Smooth muscle cell (in vitro differentiated cells): ENCODE results near the gene MLLT3. TPM values are rescaled to one million over a fixed set of nuclear protein-coding genes. Genes with fewer than 3 reads are reported as not detected.

ENCODE experiments used
- DNase-seq: peaks from one replicate; lab custom pipeline; 2025; ENCODE audit not compliant: unreplicated experiment; lab: John Stamatoyannopoulos, UW
- H2AFZ ChIP-seq: fragments of 200-600 bp; sonication (generic); 2 replicates; pipeline ENCODE4 v1.6.0; 2016; ENCODE audit warnings: antibody characterized with exemption, low read depth, mild to moderate bottlenecking
- H3F3A ChIP-seq: fragments of 200-600 bp; sonication (generic); 2 replicates; pipeline ENCODE4 v1.6.0; 2017; ENCODE audit warnings: antibody characterized with exemption, low read depth
- H3K27ac ChIP-seq: fragments of 200-600 bp; sonication (generic); 2 replicates; pipeline ENCODE4 v1.5.1; 2016; ENCODE audit warnings: low read depth, mild to moderate bottlenecking
- H3K27me3 ChIP-seq: fragments of 200-600 bp; sonication (generic); 2 replicates; pipeline ENCODE4 v1.6.1; 2016; ENCODE audit warnings: low read depth, mild to moderate bottlenecking
- H3K36me3 ChIP-seq: fragments of 200-600 bp; sonication (generic); 2 replicates; pipeline ENCODE4 v1.5.1; 2016; ENCODE audit warnings: low read depth
- H3K4me1 ChIP-seq: fragments of 200-600 bp; sonication (generic); 2 replicates; pipeline ENCODE4 v1.5.1; 2016; ENCODE audit warnings: low read depth
- H3K4me2 ChIP-seq: fragments of 200-600 bp; sonication (generic); 2 replicates; pipeline ENCODE4 v1.6.0; 2016; ENCODE audit warnings: mild to moderate bottlenecking
- H3K4me3 ChIP-seq: fragments of 200-600 bp; sonication (generic); 2 replicates; pipeline ENCODE4 v1.5.1; 2016; ENCODE audit warnings: mild to moderate bottlenecking
- H3K79me2 ChIP-seq: fragments of 200-600 bp; sonication (generic); 2 replicates; pipeline ENCODE4 v1.6.0; 2016; ENCODE audit warnings: low read depth, mild to moderate bottlenecking
- H3K9ac ChIP-seq: fragments of 200-600 bp; sonication (generic); 2 replicates; pipeline ENCODE4 v1.6.0; 2016; ENCODE audit warnings: low read depth
- H3K9me3 ChIP-seq: fragments of 200-600 bp; sonication (generic); replicated peaks from 2 replicates; pipeline ENCODE4 v1.5.1; 2016; ENCODE audit warnings: low read depth
- H4K20me1 ChIP-seq: fragments of 200-600 bp; sonication (generic); 2 replicates; pipeline ENCODE4 v1.6.0; 2016; ENCODE audit warnings: low read depth
- WGBS: methylation state at CpG from one replicate; pipeline ENCODE4 v1.1.7; 2016; ENCODE audit warnings: low lambda C conversion rate; 5-methylcytosine and 5-hydroxymethylcytosine counted together
- polyA plus RNA-seq: library from polyadenylated mRNA; unstranded; fragments of >200 nt; fragmentation: Nextera tagmentation; extraction: Ambion mirVana; gene quantifications from 2 replicates; pipeline ENCODE4 v1.2.1, GENCODE V29; 2016
- total RNA-seq: library from RNA; depleted of rRNA; stranded (reverse); fragments of >200 nt; gene quantifications from 2 replicates; pipeline ENCODE4 v1.2.3, GENCODE V29; 2014
- TF ChIP-seq, protein P1 (sequence below): fragments of 200-600 bp; sonication (generic); IDR thresholded peaks from 2 replicates; pipeline ENCODE4 v1.5.1; 2017; ENCODE audit warnings: borderline replicate concordance, mild to moderate bottlenecking, antibody characterized with exemption; ENCODE audit not compliant: insufficient read depth, poor library complexity, severe bottlenecking

MLLT3 gene
- total and polyA plus RNA-seq, 2 experiments from 2014 or later = 21.9 to 29.9 TPM

DNA sequence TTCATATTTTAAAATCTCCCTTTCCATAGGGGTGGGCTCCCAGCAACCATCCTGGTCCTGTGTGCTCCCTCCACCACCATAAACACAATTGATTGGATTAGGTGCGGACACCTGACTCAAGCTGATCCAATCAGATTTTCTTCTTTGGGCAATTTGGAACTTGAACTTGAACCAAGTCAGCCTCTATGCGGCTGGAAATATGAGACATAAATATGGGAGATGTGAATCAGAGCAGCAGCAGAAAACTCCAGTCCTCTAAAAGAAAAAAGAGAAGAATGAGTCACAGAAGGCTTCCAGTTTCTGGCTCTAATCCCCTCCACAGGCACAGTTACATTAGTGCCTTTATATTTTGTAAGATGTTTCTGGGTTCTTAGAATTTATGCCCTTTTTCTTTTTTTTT, 306.6 kb downstream of the MLLT3 start:
- peaks cover 18% of the 10 kb centered on the region for H3F3A ChIP-seq
- H3K27me3 ChIP-seq = no peaks in the 10 kb centered on the region
- 43% methylated on average over 2 of the region's 2 CpGs for WGBS
- TF ChIP-seq, protein P1, sequence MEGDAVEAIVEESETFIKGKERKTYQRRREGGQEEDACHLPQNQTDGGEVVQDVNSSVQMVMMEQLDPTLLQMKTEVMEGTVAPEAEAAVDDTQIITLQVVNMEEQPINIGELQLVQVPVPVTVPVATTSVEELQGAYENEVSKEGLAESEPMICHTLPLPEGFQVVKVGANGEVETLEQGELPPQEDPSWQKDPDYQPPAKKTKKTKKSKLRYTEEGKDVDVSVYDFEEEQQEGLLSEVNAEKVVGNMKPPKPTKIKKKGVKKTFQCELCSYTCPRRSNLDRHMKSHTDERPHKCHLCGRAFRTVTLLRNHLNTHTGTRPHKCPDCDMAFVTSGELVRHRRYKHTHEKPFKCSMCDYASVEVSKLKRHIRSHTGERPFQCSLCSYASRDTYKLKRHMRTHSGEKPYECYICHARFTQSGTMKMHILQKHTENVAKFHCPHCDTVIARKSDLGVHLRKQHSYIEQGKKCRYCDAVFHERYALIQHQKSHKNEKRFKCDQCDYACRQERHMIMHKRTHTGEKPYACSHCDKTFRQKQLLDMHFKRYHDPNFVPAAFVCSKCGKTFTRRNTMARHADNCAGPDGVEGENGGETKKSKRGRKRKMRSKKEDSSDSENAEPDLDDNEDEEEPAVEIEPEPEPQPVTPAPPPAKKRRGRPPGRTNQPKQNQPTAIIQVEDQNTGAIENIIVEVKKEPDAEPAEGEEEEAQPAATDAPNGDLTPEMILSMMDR = no peak
- no peaks in the 10 kb centered on the region for H3K79me2 ChIP-seq
- peak overlapping the region; percentile 50 for H3K4me2 ChIP-seq
- no peaks in the 10 kb centered on the region for H3K9me3 ChIP-seq
- H4K20me1 ChIP-seq = no peaks in the 10 kb centered on the region
- H3K36me3 ChIP-seq = no peaks in the 10 kb centered on the region
- peak overlapping the region; percentile 76 for H3K27ac ChIP-seq
- DNase-seq = no peak
- peaks cover 17% of the 10 kb centered on the region for H3K4me1 ChIP-seq
- H3K9ac ChIP-seq = no peak overlapping the region
- H2AFZ ChIP-seq = no peak overlapping the region
- no peak overlapping the region for H3K4me3 ChIP-seq

DNA sequence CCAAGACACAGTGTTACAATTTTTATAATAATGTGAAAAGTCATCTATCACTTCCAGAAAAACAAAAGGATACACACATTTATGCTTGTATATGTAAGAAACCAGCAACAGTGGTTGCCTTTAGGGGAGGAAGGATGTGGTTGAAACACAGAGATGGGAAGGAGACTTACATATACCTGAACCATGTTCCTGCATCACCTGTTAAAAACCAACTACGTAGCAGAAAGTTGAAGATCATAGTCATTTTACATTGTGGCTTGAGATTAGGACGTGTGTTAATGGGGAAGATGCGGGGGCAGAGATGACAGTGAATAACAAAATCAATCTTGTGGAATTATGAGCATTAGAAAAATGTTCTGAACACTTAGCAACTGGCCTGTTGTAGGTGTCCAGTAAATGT, 307.3 kb downstream of the MLLT3 start:
- Histone ChIP-seq H3K9me3 (no peaks in the 10 kb centered on the region), H2AFZ (no peak overlapping the region), H3K36me3 (no peaks in the 10 kb centered on the region), H3K79me2 (no peaks in the 10 kb centered on the region), H3K4me3 (no peak overlapping the region), H4K20me1 (no peaks in the 10 kb centered on the region), H3K27ac (peak overlapping the region; percentile 76), H3K27me3 (no peaks in the 10 kb centered on the region), H3K9ac (no peak overlapping the region), H3F3A (peaks cover 19% of the 10 kb centered on the region), H3K4me2 (no peak overlapping the region), H3K4me1 (peaks cover 14% of the 10 kb centered on the region)
- no peak for DNase-seq
- TF ChIP-seq, protein P1 = no peak
- 80% methylated on average over 3 of the region's 3 CpGs for WGBS

DNA sequence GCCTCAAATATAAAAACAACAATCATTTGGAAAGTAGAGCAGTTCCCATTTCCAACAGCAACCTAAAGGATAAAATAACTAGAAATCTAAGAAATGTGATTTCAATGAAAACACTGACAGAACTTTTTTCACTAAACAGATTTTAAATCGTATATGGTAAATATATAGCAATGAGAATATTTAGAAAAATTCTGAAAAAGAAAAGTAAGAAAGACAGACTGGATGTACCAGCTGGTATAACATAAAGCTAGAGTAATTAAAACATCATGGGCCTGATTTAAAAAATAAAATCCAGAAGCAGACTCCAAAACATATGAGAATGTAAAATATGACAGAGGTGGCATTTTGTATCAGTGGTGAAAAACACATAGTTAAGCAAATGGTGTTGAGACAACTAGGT, 308.9 kb downstream of the MLLT3 start:
- no peaks in the 10 kb centered on the region for H3K36me3 ChIP-seq
- TF ChIP-seq, protein P1 = no peak
- no peak for DNase-seq
- no peaks in the 10 kb centered on the region for H4K20me1 ChIP-seq
- H3K4me2 ChIP-seq = peak overlapping the region; percentile 29
- H3K79me2 ChIP-seq = no peaks in the 10 kb centered on the region
- peak overlapping the region; percentile 73 for H3K27ac ChIP-seq
- 95% methylated on average over 1 of the region's 1 CpG for WGBS
- no peaks in the 10 kb centered on the region for H3K9me3 ChIP-seq
- no peak overlapping the region for H2AFZ ChIP-seq
- H3F3A ChIP-seq = peaks cover 5% of the 10 kb centered on the region
- no peak overlapping the region for H3K4me3 ChIP-seq
- no peaks in the 10 kb centered on the region for H3K27me3 ChIP-seq
- H3K9ac ChIP-seq = no peak overlapping the region
- H3K4me1 ChIP-seq = peaks cover 4% of the 10 kb centered on the region

DNA sequence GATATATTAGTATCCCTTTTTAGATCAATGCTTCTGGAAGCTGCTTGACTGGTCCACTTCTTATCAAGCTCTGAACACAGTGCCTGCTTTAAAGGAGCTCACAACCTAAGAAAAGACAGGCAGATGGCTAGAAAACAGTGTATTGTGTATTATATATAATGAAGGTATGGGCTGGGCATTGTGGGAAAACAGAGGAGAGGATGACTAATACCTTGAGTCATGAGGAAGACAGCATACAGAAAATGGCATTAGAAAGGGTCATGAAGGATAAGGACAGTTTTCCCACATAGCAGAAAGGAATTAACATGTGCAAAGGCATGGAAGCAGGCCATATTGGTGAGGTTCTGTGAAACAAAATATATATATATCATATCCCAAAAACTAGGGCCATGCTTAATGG, 309.6 kb downstream of the MLLT3 start:
- no peaks in the 10 kb centered on the region for H4K20me1 ChIP-seq
- no peaks in the 10 kb centered on the region for H3K27me3 ChIP-seq
- H3K27ac ChIP-seq = peak overlapping the region; percentile 73
- H3K4me2 ChIP-seq = peak overlapping the region; percentile 29
- no peaks in the 10 kb centered on the region for H3K36me3 ChIP-seq
- peaks cover 11% of the 10 kb centered on the region for H3K4me1 ChIP-seq
- no peak overlapping the region for H3K9ac ChIP-seq
- TF ChIP-seq, protein P1 = no peak
- peaks cover 5% of the 10 kb centered on the region for H3F3A ChIP-seq
- DNase-seq = no peak
- no peaks in the 10 kb centered on the region for H3K79me2 ChIP-seq
- H2AFZ ChIP-seq = no peak overlapping the region
- no peak overlapping the region for H3K4me3 ChIP-seq
- no peaks in the 10 kb centered on the region for H3K9me3 ChIP-seq
